ENCODE measurements around the gene BPHL. TPM values are rescaled to one million over a fixed set of nuclear protein-coding genes. Genes with fewer than 3 reads are reported as not detected.

The BPHL gene
- 100 to 1,000 TPM in 1 of 4 donors, 10 to 100 TPM in 3; 20.4 to 171 (median 94.2) TPM for polyA plus RNA-seq
- long read RNA-seq, donor 1, transcript BPHL-203 (7 exons, 1,928 nt): major isoform, 73 of 109 reads
- long read RNA-seq, donor 1, partial matches to known transcripts: 31 of 109 reads
- long read RNA-seq, donor 1, other reads (novel, unspliced or antisense): 0 of 109 reads
- long read RNA-seq, donor 2, transcript BPHL-203 (7 exons, 1,928 nt): major isoform, 11 of 11 reads
- long read RNA-seq, donor 2, partial matches to known transcripts: 0 of 11 reads
- long read RNA-seq, donor 2, other reads (novel, unspliced or antisense): 0 of 11 reads
- long read RNA-seq, donor 3, transcript BPHL-203 (7 exons, 1,928 nt): major isoform, 15 of 67 reads
- long read RNA-seq, donor 3, partial matches to known transcripts: 51 of 67 reads
- long read RNA-seq, donor 3, other reads (novel, unspliced or antisense): 0 of 67 reads
- long read RNA-seq, donor 4, partial matches to known transcripts: 0 of 1 reads
- long read RNA-seq, donor 4, other reads (novel, unspliced or antisense): 0 of 1 reads
- long read RNA-seq, donor 5, transcript BPHL-203 (7 exons, 1,928 nt): major isoform, 8 of 14 reads
- long read RNA-seq, donor 5, partial matches to known transcripts: 6 of 14 reads
- long read RNA-seq, donor 5, other reads (novel, unspliced or antisense): 0 of 14 reads
- long read RNA-seq, donor 6, transcript BPHL-203 (7 exons, 1,928 nt): major isoform, 21 of 67 reads
- long read RNA-seq, donor 6, partial matches to known transcripts: 45 of 67 reads
- long read RNA-seq, donor 6, other reads (novel, unspliced or antisense): 0 of 67 reads
- long read RNA-seq, donor 7, transcript BPHL-203 (7 exons, 1,928 nt): major isoform, 24 of 32 reads
- long read RNA-seq, donor 7, partial matches to known transcripts: 8 of 32 reads
- long read RNA-seq, donor 7, other reads (novel, unspliced or antisense): 0 of 32 reads
- long read RNA-seq, donor 8, partial matches to known transcripts: 7 of 8 reads
- long read RNA-seq, donor 8, other reads (novel, unspliced or antisense): 0 of 8 reads
- long read RNA-seq, donor 9, transcript BPHL-203 (7 exons, 1,928 nt): major isoform, 5 of 16 reads
- long read RNA-seq, donor 9, partial matches to known transcripts: 0 of 16 reads
- long read RNA-seq, donor 9, other reads (novel, unspliced or antisense): 11 of 16 reads
- long read RNA-seq, donor 10, transcript BPHL-203 (7 exons, 1,928 nt): major isoform, 33 of 169 reads
- long read RNA-seq, donor 10, partial matches to known transcripts: 134 of 169 reads
- long read RNA-seq, donor 10, other reads (novel, unspliced or antisense): 0 of 169 reads

- peak within 1 kb of the TSS; percentile 82 to 84 (median 84) for H3K4me3 ChIP-seq (ENCODE audit: low read depth in 1 of 3, low read length in 3 of 3)
- H3K36me3 ChIP-seq (ENCODE audit: control insufficient read depth in 3 of 3, insufficient read depth in 2 of 3, low read depth in 1 of 3, low read length in 3 of 3): peaks cover 0 to 32% (median 5%) of the 10 kb centered on the region in 3 donors
- DNase-seq (peak; percentile 95 to 99), FAIRE-seq (no peak)
- WGBS, 3 donors: 0% methylated on average over 56 to 89 of the region's 89 CpGs
- H3K9me3 ChIP-seq (ENCODE audit: control insufficient read depth in 2 of 2, insufficient read depth in 1 of 2, low read depth in 1 of 2, low read length in 1 of 2): no peaks in the 10 kb centered on the region
- peaks cover 0 to 24% (median 2%) of the 10 kb centered on the region in 3 donors for H3K4me1 ChIP-seq (ENCODE audit: control insufficient read depth in 3 of 3, insufficient read depth in 2 of 3, low read depth in 1 of 3, low read length in 2 of 3)
- H3K27me3 ChIP-seq (ENCODE audit: control insufficient read depth in 3 of 3, insufficient read depth in 3 of 3, low read length in 3 of 3): no peaks in the 10 kb centered on the region
- H3K27ac ChIP-seq (ENCODE audit: low read depth in 1 of 3, low read length in 2 of 3): peak within 1 kb of the TSS; percentile 94 to 100 (median 96)
Measured at GRCh38 chr6:3118353-3119039, at the start of gene BPHL. Gene BPHL, plus strand, starts transcription at chr6:3118711. Its CDS starts 30 bp downstream, at chr6:3118741.

- Histone ChIP-seq H3K9me3 (ENCODE audit: control insufficient read depth in 2 of 2, insufficient read depth in 1 of 2, low read depth in 1 of 2, low read length in 1 of 2) (no peaks in the 10 kb centered on the region), H3K27me3 (ENCODE audit: control insufficient read depth in 3 of 3, insufficient read depth in 3 of 3, low read length in 3 of 3) (no peaks in the 10 kb centered on the region), H3K27ac (ENCODE audit: low read depth in 1 of 3, low read length in 2 of 3) (no peak overlapping the region), H3K4me1 (ENCODE audit: control insufficient read depth in 3 of 3, insufficient read depth in 2 of 3, low read depth in 1 of 3, low read length in 2 of 3) (peaks cover 2 to 16% (median 6%) of the 10 kb centered on the region in 3 donors), H3K36me3 (ENCODE audit: control insufficient read depth in 3 of 3, insufficient read depth in 2 of 3, low read depth in 1 of 3, low read length in 3 of 3) (peaks cover 2 to 15% (median 3%) of the 10 kb centered on the region in 3 donors), H3K4me3 (ENCODE audit: low read depth in 1 of 3, low read length in 3 of 3) (no peak overlapping the region)
- 83 to 95% (median 93%) methylated on average over 2 of the region's 2 CpGs for WGBS, 3 donors
- DNase-seq (no peak), FAIRE-seq (no peak)
Measured at GRCh38 chr6:3071568-3071967, 46.9 kb upstream of the BPHL start.

GRCh38 chr6:3072798-3073197 is 45.7 kb upstream of the BPHL start:
- FAIRE-seq: no peak
- Histone ChIP-seq H3K27me3 (ENCODE audit: control insufficient read depth in 3 of 3, insufficient read depth in 3 of 3, low read length in 3 of 3) (no peaks in the 10 kb centered on the region), H3K4me3 (ENCODE audit: low read depth in 1 of 3, low read length in 3 of 3) (no peak overlapping the region), H3K27ac (ENCODE audit: low read depth in 1 of 3, low read length in 2 of 3) (no peak overlapping the region), H3K36me3 (ENCODE audit: control insufficient read depth in 3 of 3, insufficient read depth in 2 of 3, low read depth in 1 of 3, low read length in 3 of 3) (peaks cover 10 to 24% (median 11%) of the 10 kb centered on the region in 3 donors), H3K4me1 (ENCODE audit: control insufficient read depth in 3 of 3, insufficient read depth in 2 of 3, low read depth in 1 of 3, low read length in 2 of 3) (peaks cover 2 to 16% (median 6%) of the 10 kb centered on the region in 3 donors), H3K9me3 (ENCODE audit: control insufficient read depth in 2 of 2, insufficient read depth in 1 of 2, low read depth in 1 of 2, low read length in 1 of 2) (no peaks in the 10 kb centered on the region)
- 82 to 89% (median 85%) methylated on average over 7 of the region's 7 CpGs for WGBS, 3 donors
- no peak for DNase-seq

- FAIRE-seq: no peak
- WGBS, 3 donors: 91 to 96% (median 93%) methylated on average over 11 of the region's 11 CpGs
- Histone ChIP-seq H3K27me3 (ENCODE audit: control insufficient read depth in 3 of 3, insufficient read depth in 3 of 3, low read length in 3 of 3) (no peaks in the 10 kb centered on the region), H3K9me3 (ENCODE audit: control insufficient read depth in 2 of 2, insufficient read depth in 1 of 2, low read depth in 1 of 2, low read length in 1 of 2) (no peaks in the 10 kb centered on the region), H3K4me1 (ENCODE audit: control insufficient read depth in 3 of 3, insufficient read depth in 2 of 3, low read depth in 1 of 3, low read length in 2 of 3) (peaks cover 2 to 16% (median 6%) of the 10 kb centered on the region in 3 donors), H3K27ac (ENCODE audit: low read depth in 1 of 3, low read length in 2 of 3) (no peak overlapping the region), H3K4me3 (ENCODE audit: low read depth in 1 of 3, low read length in 3 of 3) (no peak overlapping the region), H3K36me3 (ENCODE audit: control insufficient read depth in 3 of 3, insufficient read depth in 2 of 3, low read depth in 1 of 3, low read length in 3 of 3) (peaks cover 13 to 30% (median 15%) of the 10 kb centered on the region in 3 donors)
- DNase-seq: no peak
Measured at GRCh38 chr6:3073382-3073781, 45.1 kb upstream of the BPHL start.

- Histone ChIP-seq H3K4me1 (ENCODE audit: control insufficient read depth in 3 of 3, insufficient read depth in 2 of 3, low read depth in 1 of 3, low read length in 2 of 3) (peaks cover 0 to 9% (median 2%) of the 10 kb centered on the region in 3 donors), H3K4me3 (ENCODE audit: low read depth in 1 of 3, low read length in 3 of 3) (no peak overlapping the region), H3K27me3 (ENCODE audit: control insufficient read depth in 3 of 3, insufficient read depth in 3 of 3, low read length in 3 of 3) (no peaks in the 10 kb centered on the region), H3K9me3 (ENCODE audit: control insufficient read depth in 2 of 2, insufficient read depth in 1 of 2, low read depth in 1 of 2, low read length in 1 of 2) (no peaks in the 10 kb centered on the region), H3K27ac (ENCODE audit: low read depth in 1 of 3, low read length in 2 of 3) (peak overlapping the region in 1 of 3 donors; percentile 22), H3K36me3 (ENCODE audit: control insufficient read depth in 3 of 3, insufficient read depth in 2 of 3, low read depth in 1 of 3, low read length in 3 of 3) (peaks cover 13 to 37% (median 22%) of the 10 kb centered on the region in 3 donors)
- WGBS, 3 donors: 49 to 61% (median 53%) methylated on average over 4 of the region's 4 CpGs
- FAIRE-seq: no peak
- DNase-seq: no peak
Measured at GRCh38 chr6:3075772-3076113, 42.8 kb upstream of the BPHL start.

GRCh38 chr6:3076320-3076719 is 42.2 kb upstream of the BPHL start:
- H3K27me3 ChIP-seq (ENCODE audit: control insufficient read depth in 3 of 3, insufficient read depth in 3 of 3, low read length in 3 of 3): no peaks in the 10 kb centered on the region
- H3K27ac ChIP-seq (ENCODE audit: low read depth in 1 of 3, low read length in 2 of 3): no peak overlapping the region
- no peak overlapping the region for H3K4me3 ChIP-seq (ENCODE audit: low read depth in 1 of 3, low read length in 3 of 3)
- WGBS, 3 donors: 93 to 97% (median 97%) methylated on average over 3 of the region's 3 CpGs
- peaks cover 16 to 40% (median 27%) of the 10 kb centered on the region in 3 donors for H3K36me3 ChIP-seq (ENCODE audit: control insufficient read depth in 3 of 3, insufficient read depth in 2 of 3, low read depth in 1 of 3, low read length in 3 of 3)
- FAIRE-seq (no peak), DNase-seq (no peak)
- no peaks in the 10 kb centered on the region for H3K9me3 ChIP-seq (ENCODE audit: control insufficient read depth in 2 of 2, insufficient read depth in 1 of 2, low read depth in 1 of 2, low read length in 1 of 2)
- H3K4me1 ChIP-seq (ENCODE audit: control insufficient read depth in 3 of 3, insufficient read depth in 2 of 3, low read depth in 1 of 3, low read length in 2 of 3): peaks cover 0 to 9% (median 0%) of the 10 kb centered on the region in 3 donors

GRCh38 chr6:3077430-3077829 is 41.1 kb upstream of the BPHL start:
- Histone ChIP-seq H3K27me3 (ENCODE audit: control insufficient read depth in 3 of 3, insufficient read depth in 3 of 3, low read length in 3 of 3) (no peaks in the 10 kb centered on the region), H3K36me3 (ENCODE audit: control insufficient read depth in 3 of 3, insufficient read depth in 2 of 3, low read depth in 1 of 3, low read length in 3 of 3) (peaks cover 16 to 49% (median 28%) of the 10 kb centered on the region in 3 donors), H3K9me3 (ENCODE audit: control insufficient read depth in 2 of 2, insufficient read depth in 1 of 2, low read depth in 1 of 2, low read length in 1 of 2) (no peaks in the 10 kb centered on the region), H3K4me1 (ENCODE audit: control insufficient read depth in 3 of 3, insufficient read depth in 2 of 3, low read depth in 1 of 3, low read length in 2 of 3) (peaks cover 0 to 9% (median 0%) of the 10 kb centered on the region in 3 donors), H3K4me3 (ENCODE audit: low read depth in 1 of 3, low read length in 3 of 3) (no peak overlapping the region), H3K27ac (ENCODE audit: low read depth in 1 of 3, low read length in 2 of 3) (no peak overlapping the region)
- no peak for DNase-seq
- WGBS, 3 donors: 86 to 94% (median 91%) methylated on average over 9 of the region's 9 CpGs
- FAIRE-seq: no peak

Measured in small intestine (tissue), 16 donors.